GM23338 (cell line): Measurements from ENCODE around the gene PRPF6. TPM values are rescaled to one million over a fixed set of nuclear protein-coding genes. Genes with fewer than 3 reads are reported as not detected.

Source experiments
- ATAC-seq: fragments of 200-7000 bp; cut with Tn5 transposase; 3 replicates; pipeline ENCODE4 v1.9.1; 2020
- DNase-seq: peaks from one replicate; pipeline ENCODE4 v3.0.0-alpha.2; 2015; ENCODE audit warnings: low spot score
- H2AFZ ChIP-seq: fragments of 200-600 bp; sonication (generic); 2 replicates; pipeline ENCODE4 v1.8.0; 2016; ENCODE audit warnings: antibody characterized with exemption, mild to moderate bottlenecking, moderate library complexity
- H3F3A ChIP-seq: fragments of 200-600 bp; sonication (generic); replicated peaks from 2 replicates; pipeline ENCODE4 v1.8.0; 2017; ENCODE audit warnings: antibody characterized with exemption, mixed run types, low read depth
- H3K27ac ChIP-seq: fragments of 200-600 bp; sonication (generic); 2 replicates; pipeline ENCODE4 v1.6.1; 2016; ENCODE audit warnings: low read depth
- H3K27me3 ChIP-seq: fragments of 200-600 bp; sonication (generic); 2 replicates; pipeline ENCODE4 v1.8.0; 2016; ENCODE audit warnings: mild to moderate bottlenecking, mixed run types, moderate library complexity; ENCODE audit not compliant: insufficient read depth
- H3K36me3 ChIP-seq: fragments of 200-600 bp; sonication (generic); 2 replicates; pipeline ENCODE4 v1.8.0; 2016; ENCODE audit warnings: mild to moderate bottlenecking; ENCODE audit not compliant: insufficient read depth
- H3K4me1 ChIP-seq: fragments of 200-600 bp; sonication (generic); 2 replicates; pipeline ENCODE4 v1.8.0; 2016; ENCODE audit warnings: mild to moderate bottlenecking, moderate library complexity; ENCODE audit not compliant: insufficient read depth
- H3K4me2 ChIP-seq: fragments of 200-600 bp; sonication (generic); 2 replicates; pipeline ENCODE4 v1.7.1; 2017; ENCODE audit warnings: mixed run types
- H3K4me3 ChIP-seq: fragments of 200-600 bp; sonication (generic); 2 replicates; pipeline ENCODE4 v1.6.1; 2016; ENCODE audit warnings: mixed run types
- H3K79me2 ChIP-seq: fragments of 200-600 bp; sonication (generic); replicated peaks from 2 replicates; pipeline ENCODE4 v1.8.0; 2017; ENCODE audit warnings: mild to moderate bottlenecking; ENCODE audit not compliant: insufficient read depth
- H3K9me2 ChIP-seq: fragments of 200-600 bp; sonication (generic); 2 replicates; pipeline ENCODE4 v1.8.0; 2017; ENCODE audit not compliant: insufficient read depth
- H4K20me1 ChIP-seq: fragments of 200-600 bp; sonication (generic); replicated peaks from 2 replicates; pipeline ENCODE4 v1.8.0; 2017; ENCODE audit warnings: mild to moderate bottlenecking; ENCODE audit not compliant: insufficient read depth
- H3K27ac Mint-ChIP-seq: 2 replicates; pipeline ENCODE4 v1.8.0; 2020; ENCODE audit warnings: inconsistent platforms, mild to moderate bottlenecking, moderate library complexity, mixed read lengths
- H3K27me3 Mint-ChIP-seq: 3 replicates; pipeline ENCODE4 v1.8.0; 2022; ENCODE audit warnings: low read depth, mild to moderate bottlenecking, moderate library complexity, mixed read lengths, inconsistent platforms; ENCODE audit not compliant: insufficient read depth, poor library complexity
- H3K36me3 Mint-ChIP-seq: 3 replicates; pipeline ENCODE4 v1.8.0; 2021; ENCODE audit warnings: low read depth, mild to moderate bottlenecking, inconsistent platforms, moderate library complexity, mixed read lengths
- H3K4me1 Mint-ChIP-seq: 3 replicates; pipeline ENCODE4 v1.8.0; 2020; ENCODE audit warnings: mild to moderate bottlenecking, inconsistent platforms, mixed read lengths
- H3K4me3 Mint-ChIP-seq: 3 replicates; pipeline ENCODE4 v1.8.0; 2021; ENCODE audit warnings: moderate library complexity, mild to moderate bottlenecking, inconsistent platforms, mixed read lengths
- H3K9me3 Mint-ChIP-seq: 3 replicates; pipeline ENCODE4 v1.8.0; 2020; ENCODE audit warnings: moderate library complexity, mild to moderate bottlenecking, inconsistent platforms, mixed read lengths
- ETS1 ChIP-seq: IDR thresholded peaks from 2 replicates; pipeline ENCODE4 v1.6.1; 2016; ENCODE audit warnings: antibody characterized with exemption
- EZH2 ChIP-seq: fragments of 200-600 bp; sonication (generic); IDR thresholded peaks from one replicate; pipeline ENCODE4 v1.8.0; 2017; ENCODE audit warnings: antibody characterized with exemption, mild to moderate bottlenecking, low read depth; ENCODE audit not compliant: unreplicated experiment
- EZH2phosphoT487 ChIP-seq: fragments of 200-600 bp; sonication (generic); IDR thresholded peaks from one replicate; pipeline ENCODE4 v1.8.1; 2018; ENCODE audit warnings: antibody characterized with exemption; ENCODE audit not compliant: unreplicated experiment
- JUNB ChIP-seq: IDR thresholded peaks from one replicate; pipeline ENCODE4 v1.6.1; 2016; ENCODE audit warnings: antibody characterized with exemption; ENCODE audit not compliant: unreplicated experiment
- POLR2AphosphoS5 ChIP-seq: IDR thresholded peaks from 2 replicates; pipeline ENCODE4 v1.6.1; 2016; ENCODE audit warnings: antibody characterized with exemption, low read depth
- STAT1 ChIP-seq: IDR thresholded peaks from one replicate; pipeline ENCODE4 v1.6.1; 2016; ENCODE audit warnings: antibody characterized with exemption; ENCODE audit not compliant: unreplicated experiment
- ZNF114 ChIP-seq: fragments of 250-450 bp; sonication (Bioruptor Pico); IDR thresholded peaks from 2 replicates; pipeline ENCODE4 v1.5.0; 2020; ENCODE audit warnings: mild to moderate bottlenecking, moderate library complexity
- polyA plus RNA-seq: library from polyadenylated mRNA; unstranded; fragments of >200 nt; fragmentation: Nextera tagmentation; extraction: Ambion mirVana; gene quantifications from 2 replicates; pipeline ENCODE4 v1.2.1, GENCODE V29; 2016
- total RNA-seq: library from RNA; depleted of rRNA; stranded (reverse); fragments of >200 nt; shearing (Covaris generic); gene quantifications from 2 replicates; pipeline ENCODE4 v1.2.3, GENCODE V29; 2014

The PRPF6 gene
- total and polyA plus RNA-seq, 2 experiments from 2014 or later = 53.8 to 79.9 TPM

GRCh38 chr20:63979557-63980316 is 1.2 kb upstream of the PRPF6 start, which contains the start of gene SAMD10:
Gene SAMD10 (minus strand): TSS chr20:63979642. CDS start chr20:63979467, 175 bp downstream.
- H3F3A ChIP-seq = peaks cover 18% of the 10 kb centered on the region
- Mint-ChIP-seq H3K4me3 (peak within 1 kb of the TSS; percentile 96), H3K27me3 (peaks cover 21% of the 10 kb centered on the region), H3K27ac (no peak within 1 kb of the TSS), H3K36me3 (peaks cover 21% of the 10 kb centered on the region), H3K4me1 (peaks cover 30% of the 10 kb centered on the region), H3K9me3 (no peaks in the 10 kb centered on the region; the same call in 2 of the 3 replicates)
- H3K9me2 ChIP-seq = no peaks in the 10 kb centered on the region
- DNase-seq (peak; percentile 66), ATAC-seq (peak; percentile 15)
- H3K27ac ChIP-seq = no peak within 1 kb of the TSS
- peak within 1 kb of the TSS; percentile 98 for H3K4me3 ChIP-seq
- H3K4me2 ChIP-seq = peak within 1 kb of the TSS; percentile 93
- TF ChIP-seq STAT1 (no peak), POLR2AphosphoS5 (0 out of 2 replicates have a peak, but pooled peaks have one; percentile 15)
- peaks cover 13% of the 10 kb centered on the region for H4K20me1 ChIP-seq
- peak within 1 kb of the TSS; percentile 93 for H2AFZ ChIP-seq
- peaks cover 15% of the 10 kb centered on the region for H3K27me3 ChIP-seq
- H3K36me3 ChIP-seq = peaks cover 5% of the 10 kb centered on the region
- peaks cover 18% of the 10 kb centered on the region for H3K4me1 ChIP-seq
- H3K79me2 ChIP-seq = peaks cover 29% of the 10 kb centered on the region

- peaks cover 30% of the 10 kb centered on the region for H3K4me1 Mint-ChIP-seq
- peak overlapping the region; percentile 93 for H3K4me2 ChIP-seq
- peaks cover 18% of the 10 kb centered on the region for H3K4me1 ChIP-seq
- H2AFZ ChIP-seq = no peak overlapping the region
- ATAC-seq (peak; percentile 6; the same call in 2 of the 3 replicates), DNase-seq (no peak)
- H3K27me3 ChIP-seq = peaks cover 15% of the 10 kb centered on the region
- no peak overlapping the region for H3K27ac ChIP-seq
- peaks cover 20% of the 10 kb centered on the region for H3F3A ChIP-seq
- H3K4me3 Mint-ChIP-seq = peak overlapping the region; percentile 96
- H3K27me3 Mint-ChIP-seq = peaks cover 21% of the 10 kb centered on the region
- H3K4me3 ChIP-seq = peak overlapping the region; percentile 98
- TF ChIP-seq ETS1 = no peak
- H4K20me1 ChIP-seq = peaks cover 13% of the 10 kb centered on the region
- no peaks in the 10 kb centered on the region for H3K9me2 ChIP-seq
- peaks cover 27% of the 10 kb centered on the region for H3K36me3 Mint-ChIP-seq
- H3K36me3 ChIP-seq = peaks cover 11% of the 10 kb centered on the region
- H3K27ac Mint-ChIP-seq = no peak overlapping the region
- peaks cover 29% of the 10 kb centered on the region for H3K79me2 ChIP-seq
- H3K9me3 Mint-ChIP-seq = no peaks in the 10 kb centered on the region; the same call in 2 of the 3 replicates
Observed at GRCh38 chr20:63980317-63980805, 571 bp upstream of the PRPF6 start.

- H3K27me3 Mint-ChIP-seq = peaks cover 12% of the 10 kb centered on the region
- H3K9me3 Mint-ChIP-seq = no peaks in the 10 kb centered on the region; the same call in 2 of the 3 replicates
- Histone ChIP-seq H3F3A (peaks cover 20% of the 10 kb centered on the region), H3K4me1 (peaks cover 18% of the 10 kb centered on the region), H3K79me2 (peaks cover 29% of the 10 kb centered on the region), H3K9me2 (no peaks in the 10 kb centered on the region), H2AFZ (no peak overlapping the region), H4K20me1 (peaks cover 13% of the 10 kb centered on the region), H3K27me3 (peaks cover 13% of the 10 kb centered on the region), H3K4me3 (no peak overlapping the region), H3K4me2 (no peak overlapping the region), H3K27ac (no peak overlapping the region), H3K36me3 (peaks cover 27% of the 10 kb centered on the region)
- DNase-seq = no peak
- H3K4me3 Mint-ChIP-seq = peak overlapping the region; percentile 48
- no peak for ATAC-seq
- peaks cover 25% of the 10 kb centered on the region for H3K4me1 Mint-ChIP-seq
- no peak overlapping the region for H3K27ac Mint-ChIP-seq
- H3K36me3 Mint-ChIP-seq = peaks cover 48% of the 10 kb centered on the region
- TF ChIP-seq EZH2 (no peak), POLR2AphosphoS5 (no peak), ZNF114 (CRISPR knock-in tag) (no peak), EZH2phosphoT487 (no peak), JUNB (no peak), ETS1 (no peak)
Observed at GRCh38 chr20:63982937-63983336, 2.0 kb downstream of the PRPF6 start.
